Neural cell (in vitro differentiated cells): Measurements from ENCODE around the gene TUBA4B. TPM values are rescaled to one million over a fixed set of nuclear protein-coding genes. Genes with fewer than 3 reads are reported as not detected.

ENCODE experiments used
- H2AFZ ChIP-seq: fragments of 200-600, 300-800 bp; sonication (generic), shearing (Covaris generic); 2 replicates; pipeline ENCODE4 v1.6.0; 2014; ENCODE audit warnings: low read depth, mild to moderate bottlenecking, antibody characterized with exemption, low read length, moderate library complexity
- H3F3A ChIP-seq: fragments of 200-600 bp; shearing (Covaris generic); 2 replicates; pipeline ENCODE4 v1.6.1; 2016; ENCODE audit warnings: mild to moderate bottlenecking, moderate library complexity, mixed read lengths, antibody characterized with exemption, low read length; ENCODE audit not compliant: insufficient read depth, poor library complexity, severe bottlenecking
- H3K27ac ChIP-seq: fragments of 200-600, 300-800 bp; sonication (generic), shearing (Covaris generic); 2 replicates; pipeline ENCODE4 v1.5.1; 2014; ENCODE audit warnings: mild to moderate bottlenecking, low read length, moderate library complexity
- H3K27me3 ChIP-seq: fragments of 300-800, 200-600 bp; sonication (generic), shearing (Covaris generic); 2 replicates; pipeline ENCODE4 v1.6.0; 2014; ENCODE audit warnings: mild to moderate bottlenecking, low read depth, low read length, moderate library complexity; ENCODE audit not compliant: insufficient read depth
- H3K36me3 ChIP-seq: fragments of 300-800, 200-600 bp; sonication (generic), shearing (Covaris generic); 2 replicates; pipeline ENCODE4 v1.5.1; 2014; ENCODE audit warnings: mild to moderate bottlenecking, antibody characterized with exemption, low read length, moderate library complexity; ENCODE audit not compliant: insufficient read depth
- H3K4me2 ChIP-seq: fragments of 300-800, 200-600 bp; sonication (generic), shearing (Covaris generic); 2 replicates; pipeline ENCODE4 v1.6.0; 2014; ENCODE audit warnings: mild to moderate bottlenecking, low read length
- H3K4me3 ChIP-seq: fragments of 300-800, 200-600 bp; sonication (generic), shearing (Covaris generic); 2 replicates; pipeline ENCODE4 v1.5.1; 2014; ENCODE audit warnings: mild to moderate bottlenecking, low read length, moderate library complexity
- H3K79me2 ChIP-seq: fragments of 200-600 bp; shearing (Covaris generic); replicated peaks from 2 replicates; pipeline ENCODE4 v1.6.0; 2014; ENCODE audit warnings: mild to moderate bottlenecking, low read length, moderate library complexity; ENCODE audit not compliant: insufficient read depth
- H3K9ac ChIP-seq: fragments of 300-800, 200-600 bp; sonication (generic), shearing (Covaris generic); 2 replicates; pipeline ENCODE4 v1.6.1; 2016; ENCODE audit warnings: mild to moderate bottlenecking, low read length, mixed read lengths
- H3K9me2 ChIP-seq: fragments of 200-600 bp; shearing (Covaris generic); 2 replicates; pipeline ENCODE4 v1.6.1; 2016; ENCODE audit warnings: mild to moderate bottlenecking, low read length, mixed read lengths; ENCODE audit not compliant: insufficient read depth
- H3K9me3 ChIP-seq: fragments of 200-600, 300-800 bp; sonication (generic), shearing (Covaris generic); 2 replicates; pipeline ENCODE4 v1.6.1; 2016; ENCODE audit warnings: mild to moderate bottlenecking, mixed run types, low read length, moderate library complexity, mixed read lengths
- H4K20me1 ChIP-seq: fragments of 200-600 bp; shearing (Covaris generic); 2 replicates; pipeline ENCODE4 v1.6.1; 2016; ENCODE audit warnings: mild to moderate bottlenecking, mixed run types; ENCODE audit not compliant: insufficient read depth
- EP300 ChIP-seq: fragments of 450-650 bp; conservative IDR thresholded peaks from 2 replicates; pipeline ENCODE4 v1.6.1; 2014; ENCODE audit warnings: antibody characterized with exemption, mild to moderate bottlenecking, moderate library complexity; ENCODE audit not compliant: poor library complexity, severe bottlenecking
- EZH2 ChIP-seq: fragments of 200-600, 300-800 bp; shearing (Covaris generic), sonication (generic); IDR thresholded peaks from 2 replicates; pipeline ENCODE4 v1.6.1; 2014; ENCODE audit warnings: antibody characterized with exemption, low read length, borderline replicate concordance, mild to moderate bottlenecking; ENCODE audit not compliant: insufficient read depth, poor library complexity, severe bottlenecking
- MXI1 ChIP-seq: fragments of 450-650 bp; conservative IDR thresholded peaks from 2 replicates; pipeline ENCODE4 v1.6.1; 2014; ENCODE audit warnings: antibody characterized with exemption, mild to moderate bottlenecking; ENCODE audit not compliant: poor library complexity, severe bottlenecking
- POLR2AphosphoS5 ChIP-seq: IDR thresholded peaks from 2 replicates; pipeline ENCODE4 v1.6.1; 2012
- RAD21 ChIP-seq: fragments of 450-650 bp; conservative IDR thresholded peaks from 2 replicates; pipeline ENCODE4 v1.6.1; 2014; ENCODE audit warnings: antibody characterized with exemption, mild to moderate bottlenecking, moderate library complexity
- SMC3 ChIP-seq: fragments of 450-650 bp; conservative IDR thresholded peaks from 2 replicates; pipeline ENCODE4 v1.6.1; 2014; ENCODE audit warnings: antibody characterized with exemption, mild to moderate bottlenecking, moderate library complexity; ENCODE audit not compliant: poor library complexity
- TAF1 ChIP-seq: IDR thresholded peaks from 2 replicates; pipeline ENCODE4 v1.6.1; 2012; ENCODE audit warnings: low read depth
- polyA plus RNA-seq: library from polyadenylated mRNA; depleted of rRNA; stranded (reverse); fragments of >200 nt; gene quantifications from 2 replicates; pipeline ENCODE4 v1.2.3, GENCODE V29; 2014
- TF ChIP-seq, protein P1 (sequence below): fragments of 450-650 bp; IDR thresholded peaks from 2 replicates; pipeline ENCODE4 v1.5.1; 2014; ENCODE audit warnings: antibody characterized with exemption, mild to moderate bottlenecking, moderate library complexity; ENCODE audit not compliant: poor library complexity, severe bottlenecking
- TF ChIP-seq, protein P2 (sequence below): IDR thresholded peaks from 2 replicates; pipeline ENCODE4 v1.6.1; 2012; ENCODE audit warnings: borderline replicate concordance

The TUBA4B gene
- polyA plus RNA-seq, 1 donor from 2014 or later: not detected

DNA sequence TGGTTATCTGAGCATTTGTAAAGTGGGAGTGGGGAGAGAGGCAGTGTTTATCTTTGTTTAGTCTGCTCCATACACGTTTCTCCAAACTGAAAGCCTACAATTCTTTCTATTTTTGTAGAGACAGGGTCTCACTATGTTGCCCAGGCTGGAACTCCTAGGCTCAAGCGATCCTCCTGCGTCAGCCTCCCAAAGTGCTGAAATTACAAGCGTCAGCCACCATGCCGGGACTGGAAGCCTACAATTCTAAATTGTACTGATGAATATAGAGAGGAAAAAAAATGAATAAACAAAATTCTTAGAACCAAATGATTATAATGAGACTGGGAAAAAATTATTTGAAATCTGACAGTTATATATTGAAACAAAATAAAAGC, 47.9 kb upstream of the TUBA4B start:
- Histone ChIP-seq H3K9me2 (no peaks in the 10 kb centered on the region), H3F3A (no peaks in the 10 kb centered on the region), H2AFZ (no peak overlapping the region), H3K4me2 (no peak overlapping the region), H4K20me1 (no peaks in the 10 kb centered on the region), H3K27me3 (no peaks in the 10 kb centered on the region), H3K9ac (no peak overlapping the region), H3K9me3 (no peaks in the 10 kb centered on the region), H3K4me3 (no peak overlapping the region), H3K27ac (no peak overlapping the region), H3K79me2 (no peaks in the 10 kb centered on the region), H3K36me3 (no peaks in the 10 kb centered on the region)
- no peak for TF ChIP-seq EP300
- TF ChIP-seq, protein P1, sequence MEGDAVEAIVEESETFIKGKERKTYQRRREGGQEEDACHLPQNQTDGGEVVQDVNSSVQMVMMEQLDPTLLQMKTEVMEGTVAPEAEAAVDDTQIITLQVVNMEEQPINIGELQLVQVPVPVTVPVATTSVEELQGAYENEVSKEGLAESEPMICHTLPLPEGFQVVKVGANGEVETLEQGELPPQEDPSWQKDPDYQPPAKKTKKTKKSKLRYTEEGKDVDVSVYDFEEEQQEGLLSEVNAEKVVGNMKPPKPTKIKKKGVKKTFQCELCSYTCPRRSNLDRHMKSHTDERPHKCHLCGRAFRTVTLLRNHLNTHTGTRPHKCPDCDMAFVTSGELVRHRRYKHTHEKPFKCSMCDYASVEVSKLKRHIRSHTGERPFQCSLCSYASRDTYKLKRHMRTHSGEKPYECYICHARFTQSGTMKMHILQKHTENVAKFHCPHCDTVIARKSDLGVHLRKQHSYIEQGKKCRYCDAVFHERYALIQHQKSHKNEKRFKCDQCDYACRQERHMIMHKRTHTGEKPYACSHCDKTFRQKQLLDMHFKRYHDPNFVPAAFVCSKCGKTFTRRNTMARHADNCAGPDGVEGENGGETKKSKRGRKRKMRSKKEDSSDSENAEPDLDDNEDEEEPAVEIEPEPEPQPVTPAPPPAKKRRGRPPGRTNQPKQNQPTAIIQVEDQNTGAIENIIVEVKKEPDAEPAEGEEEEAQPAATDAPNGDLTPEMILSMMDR: no peak
- TF ChIP-seq EZH2: no peak
- TF ChIP-seq, protein P2, sequence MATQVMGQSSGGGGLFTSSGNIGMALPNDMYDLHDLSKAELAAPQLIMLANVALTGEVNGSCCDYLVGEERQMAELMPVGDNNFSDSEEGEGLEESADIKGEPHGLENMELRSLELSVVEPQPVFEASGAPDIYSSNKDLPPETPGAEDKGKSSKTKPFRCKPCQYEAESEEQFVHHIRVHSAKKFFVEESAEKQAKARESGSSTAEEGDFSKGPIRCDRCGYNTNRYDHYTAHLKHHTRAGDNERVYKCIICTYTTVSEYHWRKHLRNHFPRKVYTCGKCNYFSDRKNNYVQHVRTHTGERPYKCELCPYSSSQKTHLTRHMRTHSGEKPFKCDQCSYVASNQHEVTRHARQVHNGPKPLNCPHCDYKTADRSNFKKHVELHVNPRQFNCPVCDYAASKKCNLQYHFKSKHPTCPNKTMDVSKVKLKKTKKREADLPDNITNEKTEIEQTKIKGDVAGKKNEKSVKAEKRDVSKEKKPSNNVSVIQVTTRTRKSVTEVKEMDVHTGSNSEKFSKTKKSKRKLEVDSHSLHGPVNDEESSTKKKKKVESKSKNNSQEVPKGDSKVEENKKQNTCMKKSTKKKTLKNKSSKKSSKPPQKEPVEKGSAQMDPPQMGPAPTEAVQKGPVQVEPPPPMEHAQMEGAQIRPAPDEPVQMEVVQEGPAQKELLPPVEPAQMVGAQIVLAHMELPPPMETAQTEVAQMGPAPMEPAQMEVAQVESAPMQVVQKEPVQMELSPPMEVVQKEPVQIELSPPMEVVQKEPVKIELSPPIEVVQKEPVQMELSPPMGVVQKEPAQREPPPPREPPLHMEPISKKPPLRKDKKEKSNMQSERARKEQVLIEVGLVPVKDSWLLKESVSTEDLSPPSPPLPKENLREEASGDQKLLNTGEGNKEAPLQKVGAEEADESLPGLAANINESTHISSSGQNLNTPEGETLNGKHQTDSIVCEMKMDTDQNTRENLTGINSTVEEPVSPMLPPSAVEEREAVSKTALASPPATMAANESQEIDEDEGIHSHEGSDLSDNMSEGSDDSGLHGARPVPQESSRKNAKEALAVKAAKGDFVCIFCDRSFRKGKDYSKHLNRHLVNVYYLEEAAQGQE: no peak
- no peak for TF ChIP-seq MXI1
- no peak for TF ChIP-seq SMC3
- TF ChIP-seq POLR2AphosphoS5: no peak
- no peak for TF ChIP-seq TAF1
- no peak for TF ChIP-seq RAD21

DNA sequence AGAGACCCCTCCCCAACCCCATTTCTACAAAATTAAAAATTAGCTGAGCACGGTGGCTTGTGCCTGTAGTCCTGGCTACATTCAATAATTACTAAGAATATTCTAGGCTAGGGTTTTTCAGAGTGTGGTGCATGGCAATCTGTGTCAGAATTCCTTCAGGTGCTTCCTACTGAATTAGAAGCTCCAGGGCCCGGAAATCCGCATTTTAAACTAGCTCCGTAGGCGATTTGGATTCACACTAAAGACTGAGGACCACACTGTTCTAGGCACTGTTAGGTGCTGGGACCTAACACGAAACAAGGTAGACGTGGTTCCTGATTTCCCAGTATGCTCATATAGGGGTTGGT, 47.1 kb upstream of the TUBA4B start:
- Histone ChIP-seq H2AFZ (peak overlapping the region; percentile 87), H3K9me3 (no peaks in the 10 kb centered on the region), H3K27me3 (no peaks in the 10 kb centered on the region), H3F3A (no peaks in the 10 kb centered on the region), H3K4me3 (peak overlapping the region; percentile 78), H3K36me3 (no peaks in the 10 kb centered on the region), H3K79me2 (no peaks in the 10 kb centered on the region), H4K20me1 (no peaks in the 10 kb centered on the region), H3K27ac (peak overlapping the region; percentile 96), H3K9me2 (no peaks in the 10 kb centered on the region), H3K9ac (peak overlapping the region; percentile 90), H3K4me2 (peak overlapping the region; percentile 76)
- TF ChIP-seq, protein P2: no peak
- no peak for TF ChIP-seq MXI1
- no peak for TF ChIP-seq EP300
- TF ChIP-seq SMC3: no peak
- TF ChIP-seq RAD21: no peak
- TF ChIP-seq POLR2AphosphoS5: no peak
- no peak for TF ChIP-seq EZH2
- TF ChIP-seq, protein P1: no peak
- no peak for TF ChIP-seq TAF1
